MM.1S (cell line): ENCODE data around the gene ZNRF3.

Experiments used
- EZH2 ChIP-seq: fragments of 300-600 bp; sonication (generic); optimal IDR thresholded peaks from 2 replicates; pipeline ENCODE3; 2017; ENCODE audit warnings: low read depth, mild to moderate bottlenecking, antibody characterized with exemption, low read length, mixed read lengths
- EZH2phosphoT487 ChIP-seq: fragments of 300-600 bp; sonication (generic); IDR thresholded peaks from 2 replicates; pipeline ENCODE4 v1.6.1; 2018; ENCODE audit warnings: antibody characterized with exemption, low read length
- TF ChIP-seq, protein P1 (sequence below): fragments of 300-600 bp; sonication (generic); IDR thresholded peaks from 2 replicates; pipeline ENCODE4 v1.5.1; 2016; ENCODE audit warnings: antibody characterized with exemption, low read length, mixed read lengths

GRCh38 chr22:28911777-28912669 is 28.7 kb downstream of the ZNRF3 start:
- TF ChIP-seq, protein P1, sequence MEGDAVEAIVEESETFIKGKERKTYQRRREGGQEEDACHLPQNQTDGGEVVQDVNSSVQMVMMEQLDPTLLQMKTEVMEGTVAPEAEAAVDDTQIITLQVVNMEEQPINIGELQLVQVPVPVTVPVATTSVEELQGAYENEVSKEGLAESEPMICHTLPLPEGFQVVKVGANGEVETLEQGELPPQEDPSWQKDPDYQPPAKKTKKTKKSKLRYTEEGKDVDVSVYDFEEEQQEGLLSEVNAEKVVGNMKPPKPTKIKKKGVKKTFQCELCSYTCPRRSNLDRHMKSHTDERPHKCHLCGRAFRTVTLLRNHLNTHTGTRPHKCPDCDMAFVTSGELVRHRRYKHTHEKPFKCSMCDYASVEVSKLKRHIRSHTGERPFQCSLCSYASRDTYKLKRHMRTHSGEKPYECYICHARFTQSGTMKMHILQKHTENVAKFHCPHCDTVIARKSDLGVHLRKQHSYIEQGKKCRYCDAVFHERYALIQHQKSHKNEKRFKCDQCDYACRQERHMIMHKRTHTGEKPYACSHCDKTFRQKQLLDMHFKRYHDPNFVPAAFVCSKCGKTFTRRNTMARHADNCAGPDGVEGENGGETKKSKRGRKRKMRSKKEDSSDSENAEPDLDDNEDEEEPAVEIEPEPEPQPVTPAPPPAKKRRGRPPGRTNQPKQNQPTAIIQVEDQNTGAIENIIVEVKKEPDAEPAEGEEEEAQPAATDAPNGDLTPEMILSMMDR, result no peak
- no peak for TF ChIP-seq EZH2
- TF ChIP-seq EZH2phosphoT487, result no peak
